ENCODE measurements around the gene AGAP1. TPM values are rescaled to one million over a fixed set of nuclear protein-coding genes. Genes with fewer than 3 reads are reported as not detected.

AGAP1 gene
- total RNA-seq, 1 donor from 2014 or later, result 3.1 TPM

GRCh38 chr2:235567842-235568241, 74.0 kb downstream of the AGAP1 start:
- no peak for DNase-seq (ENCODE audit: low read depth in 2 of 2)

GRCh38 chr2:235568431-235568830, 74.6 kb downstream of the AGAP1 start:
- DNase-seq (ENCODE audit: low read depth in 2 of 2), result no peak

- DNase-seq (ENCODE audit: low read depth in 2 of 2), result no peak
Observed at GRCh38 chr2:235569837-235570236, 76.0 kb downstream of the AGAP1 start.

- DNase-seq (ENCODE audit: low read depth in 2 of 2), result no peak
Observed at GRCh38 chr2:235570256-235570655, 76.4 kb downstream of the AGAP1 start.

GRCh38 chr2:235570966-235571692, 77.3 kb downstream of the AGAP1 start:
- no peak for DNase-seq (ENCODE audit: low read depth in 2 of 2)

GRCh38 chr2:235572592-235572991, 78.7 kb downstream of the AGAP1 start:
- DNase-seq (ENCODE audit: low read depth in 2 of 2), result no peak

- DNase-seq (ENCODE audit: low read depth in 2 of 2), result peak; percentile 21 to 38
Observed at GRCh38 chr2:235573331-235574221, 79.7 kb downstream of the AGAP1 start.

- DNase-seq (ENCODE audit: low read depth in 2 of 2), result no peak
Observed at GRCh38 chr2:235575431-235575830, 81.6 kb downstream of the AGAP1 start.

- DNase-seq (ENCODE audit: low read depth in 2 of 2), result no peak
Observed at GRCh38 chr2:235575904-235576303, 82.1 kb downstream of the AGAP1 start.

GRCh38 chr2:235576337-235576910, 82.6 kb downstream of the AGAP1 start:
- no peak for DNase-seq (ENCODE audit: low read depth in 2 of 2)

GRCh38 chr2:235577404-235578330, 83.8 kb downstream of the AGAP1 start:
- no peak for DNase-seq (ENCODE audit: low read depth in 2 of 2)

GRCh38 chr2:235579128-235579527, 85.3 kb downstream of the AGAP1 start:
- no peak for DNase-seq (ENCODE audit: low read depth in 2 of 2)

GRCh38 chr2:235580426-235581157, 86.7 kb downstream of the AGAP1 start:
- no peak for DNase-seq (ENCODE audit: low read depth in 2 of 2)

GRCh38 chr2:235582081-235582686, 88.3 kb downstream of the AGAP1 start:
- no peak for DNase-seq (ENCODE audit: low read depth in 2 of 2)

- no peak for DNase-seq (ENCODE audit: low read depth in 2 of 2)
Observed at GRCh38 chr2:235582729-235583128, 88.9 kb downstream of the AGAP1 start.

GRCh38 chr2:235583144-235583543, 89.3 kb downstream of the AGAP1 start:
- no peak for DNase-seq (ENCODE audit: low read depth in 2 of 2)

GRCh38 chr2:235583925-235584637, 90.2 kb downstream of the AGAP1 start:
- DNase-seq (ENCODE audit: low read depth in 2 of 2), result no peak

GRCh38 chr2:235584638-235585007, 90.8 kb downstream of the AGAP1 start:
- no peak for DNase-seq (ENCODE audit: low read depth in 2 of 2)

GRCh38 chr2:235587202-235587601, 93.4 kb downstream of the AGAP1 start:
- DNase-seq (ENCODE audit: low read depth in 2 of 2), result no peak

- DNase-seq (ENCODE audit: low read depth in 2 of 2), result no peak
Observed at GRCh38 chr2:235588750-235589149, 94.9 kb downstream of the AGAP1 start.

All from dermis microvascular lymphatic vessel endothelial cell (primary cell).